Measurements from ENCODE around the gene NTM.

GRCh38 chr11:131762346-131763110 lies 392.1 kb downstream of the NTM start:
- TF ChIP-seq POLR2A (IDR thresholded peaks at IDR 0.05; ENCODE audit: low read depth, low read length) (no peak), POLR2AphosphoS5 (IDR thresholded peaks at IDR 0.05; ENCODE audit: low read depth, low read length) (no peak)

Data from GM12891 (cell line).